Prostate gland (tissue), 2 donors: Measurements from ENCODE around the gene SETD3. TPM values are rescaled to one million over a fixed set of nuclear protein-coding genes. Genes with fewer than 3 reads are reported as not detected.

Experiments used
- DNase-seq: peaks from one replicate; pipeline ENCODE4 v3.0.0-alpha.2; 2019; ENCODE audit warnings: low spot score
- H3K27ac ChIP-seq, 2 donors: fragments of 200-600 bp; sonication (generic); 2 replicates each; pipeline ENCODE4 v1.5.1; 2017 to 2019
- H3K27me3 ChIP-seq: fragments of 200-600 bp; sonication (generic); replicated peaks from 2 replicates; pipeline ENCODE4 v1.5.1; 2019; ENCODE audit not compliant: insufficient read depth
- H3K36me3 ChIP-seq, 2 donors: fragments of 200-600 bp; sonication (generic); 1 replicate in 1 of 2; 2 replicates in 1 of 2; pipeline versions ENCODE4 v1.5.1 to v1.8.1; 2017 to 2019
- H3K4me1 ChIP-seq: fragments of 200-600 bp; sonication (generic); replicated peaks from 2 replicates; pipeline ENCODE4 v1.5.1; 2019
- H3K4me3 ChIP-seq, 2 donors: fragments of 200-600 bp; sonication (generic); 2 replicates each; pipeline ENCODE4 v1.5.1; 2017 to 2019
- H3K9me3 ChIP-seq: fragments of 200-600 bp; sonication (generic); 2 replicates; pipeline ENCODE4 v1.5.1; 2017
- CTCF ChIP-seq, 4 experiments: fragments of 200-600 bp in 2 of 4; fragments of 450-650 bp in 2 of 4; sonication (generic) in 2 of 4; IDR thresholded peaks; 1 replicate in 3 of 4; 2 replicates in 1 of 4; pipeline ENCODE4 v1.5.1; 2016 to 2019; ENCODE audit warnings: antibody characterized with exemption in 4 of 4, mild to moderate bottlenecking in 2 of 4, moderate library complexity in 2 of 4
- POLR2A ChIP-seq: fragments of 450-650 bp; IDR thresholded peaks from one replicate; pipeline ENCODE4 v1.6.1; 2016; ENCODE audit warnings: antibody characterized with exemption, mild to moderate bottlenecking
- POLR2AphosphoS5 ChIP-seq: sonication (generic); formaldehyde crosslinking; IDR thresholded peaks from one replicate; pipeline ENCODE4 v1.6.1; 2017; ENCODE audit warnings: antibody characterized with exemption
- WGBS: methylation state at CpG from one replicate; pipeline ENCODE4 v1.1.5; 2018; 5-methylcytosine and 5-hydroxymethylcytosine counted together
- intact Hi-C: fragments of 100-400 bp; cut with DNase I; formaldehyde crosslinking; loops from one replicate; pipeline ENCODE4 v1.14.2; 2022
- total RNA-seq, 2 donors: library from RNA; depleted of rRNA; stranded (reverse); fragments of >200 nt; gene quantifications; one replicate each; pipeline ENCODE4 v1.1.0, GENCODE V29; 2016

The SETD3 gene
- total RNA-seq, 2 donors from 2014 or later = 59.5 to 106 TPM

GRCh38 chr14:99513946-99514551, 33.4 kb upstream of the SETD3 start:
- Histone ChIP-seq H3K4me3 (no peak overlapping the region), H3K4me1 (no peaks in the 10 kb centered on the region), H3K27ac (no peak overlapping the region), H3K9me3 (no peaks in the 10 kb centered on the region), H3K27me3 (no peaks in the 10 kb centered on the region), H3K36me3 (peaks cover 1 to 4% of the 10 kb centered on the region in 2 donors)
- intact Hi-C loops = loop anchor here (10.0 kb wide), 2 partner anchors 281 to 381 kb away; partner anchors contain the start of gene EML1
- 81% methylated on average over 13 of the region's 13 CpGs for WGBS
- TF ChIP-seq POLR2AphosphoS5 (no peak), POLR2A (no peak), CTCF (IDR thresholded peaks at IDR 0.05) (no peak)
- no peak for DNase-seq

- 87% methylated on average over 15 of the region's 15 CpGs for WGBS
- H3K27me3 ChIP-seq = no peaks in the 10 kb centered on the region
- H3K36me3 ChIP-seq = peaks cover 3 to 4% of the 10 kb centered on the region in 2 donors
- intact Hi-C loops = loop anchor here (10.0 kb wide), 2 partner anchors 282 to 382 kb away; partner anchors contain the start of gene EML1
- TF ChIP-seq POLR2A = no peak
- no peak for TF ChIP-seq POLR2AphosphoS5
- TF ChIP-seq CTCF (IDR thresholded peaks at IDR 0.05) = no peak
- no peak overlapping the region for H3K27ac ChIP-seq
- H3K4me3 ChIP-seq = no peak overlapping the region
- H3K4me1 ChIP-seq = no peaks in the 10 kb centered on the region
- no peaks in the 10 kb centered on the region for H3K9me3 ChIP-seq
- no peak for DNase-seq
Measured at GRCh38 chr14:99513183-99513694, 32.6 kb upstream of the SETD3 start.

- H3K4me3 ChIP-seq = no peak overlapping the region
- WGBS = 92% methylated on average over 16 of the region's 16 CpGs
- no peaks in the 10 kb centered on the region for H3K4me1 ChIP-seq
- no peaks in the 10 kb centered on the region for H3K27me3 ChIP-seq
- H3K27ac ChIP-seq = no peak overlapping the region
- TF ChIP-seq POLR2A = no peak
- TF ChIP-seq CTCF (IDR thresholded peaks at IDR 0.05) = no peak
- no peak for TF ChIP-seq POLR2AphosphoS5
- intact Hi-C loops = loop anchor here (10.0 kb wide), 2 partner anchors 282 to 382 kb away; partner anchors contain the start of gene EML1
- H3K36me3 ChIP-seq = peaks cover 6 to 7% of the 10 kb centered on the region in 2 donors
- no peaks in the 10 kb centered on the region for H3K9me3 ChIP-seq
- no peak for DNase-seq
Measured at GRCh38 chr14:99512571-99513182, 32.0 kb upstream of the SETD3 start.

- no peaks in the 10 kb centered on the region for H3K4me1 ChIP-seq
- H3K27me3 ChIP-seq = no peaks in the 10 kb centered on the region
- H3K27ac ChIP-seq = peak overlapping the region; percentile 10 to 15
- no peak for TF ChIP-seq POLR2AphosphoS5
- no peak for TF ChIP-seq POLR2A
- no peak for TF ChIP-seq CTCF (IDR thresholded peaks at IDR 0.05)
- intact Hi-C loops = loop anchor here (10.0 kb wide), 2 partner anchors 283 to 383 kb away; partner anchors contain the start of gene EML1
- H3K9me3 ChIP-seq = no peaks in the 10 kb centered on the region
- 36% methylated on average over 10 of the region's 10 CpGs for WGBS
- no peak for DNase-seq
- no peak overlapping the region for H3K4me3 ChIP-seq
- H3K36me3 ChIP-seq = peaks cover 9 to 12% of the 10 kb centered on the region in 2 donors
Measured at GRCh38 chr14:99512110-99512449, 31.4 kb upstream of the SETD3 start.
